ENCODE measurements around the gene FOXJ3. TPM values are rescaled to one million over a fixed set of nuclear protein-coding genes. Genes with fewer than 3 reads are reported as not detected.

The FOXJ3 gene
- total and polyA plus RNA-seq, 4 donors, result 37.9 to 82.1 (median 39.7) TPM

DNA sequence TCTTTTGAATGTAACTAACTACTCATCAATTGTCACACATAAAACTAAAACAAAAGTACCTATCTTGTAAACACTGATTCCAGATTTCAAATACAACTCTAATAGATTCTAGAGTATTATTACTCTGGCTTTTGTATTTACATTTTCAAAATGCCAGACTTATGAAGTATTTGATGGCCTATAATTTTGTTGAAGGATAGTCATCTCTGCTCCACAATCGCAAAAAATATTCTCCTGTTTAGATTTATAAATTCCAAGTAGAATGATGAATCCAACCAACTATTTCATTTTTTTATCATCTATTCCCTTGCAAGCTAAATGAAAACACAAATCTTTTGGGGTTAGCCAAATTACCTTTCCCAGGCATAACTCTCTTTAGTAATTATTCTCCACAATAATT, 95.5 kb downstream of the FOXJ3 start:
- Histone ChIP-seq H3K4me3 (ENCODE audit: low read depth, low read length) (no peak overlapping the region), H3K9me3 (ENCODE audit: control insufficient read depth, insufficient read depth, low read length) (peaks cover 5% of the 10 kb centered on the region), H3K36me3 (ENCODE audit: control insufficient read depth, insufficient read depth, low read length) (no peaks in the 10 kb centered on the region), H3K4me1 (ENCODE audit: control insufficient read depth, insufficient read depth, low read length) (peaks cover 4% of the 10 kb centered on the region), H3K27ac (ENCODE audit: low read depth, low read length) (no peak overlapping the region), H3K27me3 (ENCODE audit: control insufficient read depth, insufficient read depth, low read length) (no peaks in the 10 kb centered on the region)
- DNase-seq (ENCODE audit: low read depth in 4 of 6, low spot score in 6 of 6), result no peak
- WGBS (ENCODE audit: insufficient coverage), result no CpG with 5 or more reads among the region's 1 CpG

DNA sequence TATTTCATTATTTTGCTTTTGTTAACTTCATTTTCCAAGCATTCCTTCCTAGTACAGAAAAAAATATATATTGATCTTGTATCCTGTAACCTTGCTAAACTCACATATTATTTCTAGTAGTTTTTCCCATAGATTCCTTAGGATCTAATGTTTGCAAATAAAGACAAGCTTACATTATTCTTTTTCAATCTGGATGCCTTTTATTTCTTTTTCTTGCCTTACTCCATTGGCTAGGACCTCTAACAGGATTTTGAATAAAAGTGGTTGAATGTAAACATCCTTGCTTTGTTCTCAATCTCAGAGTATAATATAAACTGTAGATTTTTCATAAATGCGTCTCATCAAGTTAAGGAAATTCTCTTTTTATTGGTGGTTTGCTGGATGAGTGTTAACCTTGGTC, 96.0 kb downstream of the FOXJ3 start:
- H3K9me3 ChIP-seq (ENCODE audit: control insufficient read depth, insufficient read depth, low read length), result peaks cover 5% of the 10 kb centered on the region
- no peak overlapping the region for H3K27ac ChIP-seq (ENCODE audit: low read depth, low read length)
- DNase-seq (ENCODE audit: low read depth in 4 of 6, low spot score in 6 of 6), result no peak
- no peaks in the 10 kb centered on the region for H3K27me3 ChIP-seq (ENCODE audit: control insufficient read depth, insufficient read depth, low read length)
- no peak overlapping the region for H3K4me3 ChIP-seq (ENCODE audit: low read depth, low read length)
- H3K4me1 ChIP-seq (ENCODE audit: control insufficient read depth, insufficient read depth, low read length), result peaks cover 4% of the 10 kb centered on the region
- no peaks in the 10 kb centered on the region for H3K36me3 ChIP-seq (ENCODE audit: control insufficient read depth, insufficient read depth, low read length)
- WGBS (ENCODE audit: insufficient coverage), result no CpG with 5 or more reads among the region's 1 CpG

DNA sequence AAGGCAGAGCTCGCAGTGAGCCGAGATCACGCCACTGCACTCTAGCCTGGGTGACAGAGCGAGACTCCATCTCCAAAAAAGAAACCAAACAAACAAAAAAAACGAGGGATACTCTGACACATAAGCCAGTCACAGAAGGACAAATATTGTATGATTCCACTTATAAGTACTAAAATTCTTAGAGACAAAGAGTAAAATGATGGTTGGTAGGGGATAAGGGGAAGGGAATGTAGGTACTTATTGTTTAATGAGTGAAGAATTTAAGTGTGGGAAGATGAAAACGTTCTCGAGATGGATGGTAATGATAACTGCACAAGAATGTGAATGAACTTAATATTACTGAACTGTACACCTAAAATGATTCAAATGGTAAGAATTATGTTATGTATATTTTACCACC, 103.8 kb downstream of the FOXJ3 start:
- Histone ChIP-seq H3K36me3 (ENCODE audit: control insufficient read depth, insufficient read depth, low read length) (no peaks in the 10 kb centered on the region), H3K27me3 (ENCODE audit: control insufficient read depth, insufficient read depth, low read length) (no peaks in the 10 kb centered on the region), H3K4me3 (ENCODE audit: low read depth, low read length) (no peak overlapping the region), H3K4me1 (ENCODE audit: control insufficient read depth, insufficient read depth, low read length) (no peaks in the 10 kb centered on the region), H3K9me3 (ENCODE audit: control insufficient read depth, insufficient read depth, low read length) (no peaks in the 10 kb centered on the region), H3K27ac (ENCODE audit: low read depth, low read length) (no peak overlapping the region)
- no peak for DNase-seq (ENCODE audit: low read depth in 4 of 6, low spot score in 6 of 6)
- WGBS (ENCODE audit: insufficient coverage), result 100% methylated on average over 1 of the region's 7 CpGs

DNA sequence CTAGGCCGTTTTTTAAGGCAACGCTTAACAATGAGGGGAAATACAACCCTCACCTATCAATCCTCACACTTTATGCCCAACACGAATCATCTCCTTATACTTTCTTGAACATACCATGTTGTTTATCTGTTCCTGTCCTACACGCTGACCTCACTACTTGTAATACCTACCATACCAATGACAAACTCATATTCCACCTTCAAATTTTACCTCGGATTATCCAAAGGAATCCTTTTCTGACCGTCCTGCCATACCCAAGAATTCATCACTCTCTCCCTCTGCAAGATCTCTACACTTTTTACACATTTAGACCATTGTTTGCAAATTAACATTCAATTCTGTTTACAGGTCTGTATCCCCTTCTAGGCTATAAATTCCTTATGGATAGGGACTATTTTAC, 106.1 kb downstream of the FOXJ3 start:
- Histone ChIP-seq H3K27me3 (ENCODE audit: control insufficient read depth, insufficient read depth, low read length) (no peaks in the 10 kb centered on the region), H3K4me3 (ENCODE audit: low read depth, low read length) (no peak overlapping the region), H3K27ac (ENCODE audit: low read depth, low read length) (no peak overlapping the region), H3K9me3 (ENCODE audit: control insufficient read depth, insufficient read depth, low read length) (no peaks in the 10 kb centered on the region), H3K4me1 (ENCODE audit: control insufficient read depth, insufficient read depth, low read length) (no peaks in the 10 kb centered on the region), H3K36me3 (ENCODE audit: control insufficient read depth, insufficient read depth, low read length) (no peaks in the 10 kb centered on the region)
- DNase-seq (ENCODE audit: low read depth in 4 of 6, low spot score in 6 of 6), result no peak
- WGBS (ENCODE audit: insufficient coverage), result 96% methylated on average over 6 of the region's 6 CpGs

DNA sequence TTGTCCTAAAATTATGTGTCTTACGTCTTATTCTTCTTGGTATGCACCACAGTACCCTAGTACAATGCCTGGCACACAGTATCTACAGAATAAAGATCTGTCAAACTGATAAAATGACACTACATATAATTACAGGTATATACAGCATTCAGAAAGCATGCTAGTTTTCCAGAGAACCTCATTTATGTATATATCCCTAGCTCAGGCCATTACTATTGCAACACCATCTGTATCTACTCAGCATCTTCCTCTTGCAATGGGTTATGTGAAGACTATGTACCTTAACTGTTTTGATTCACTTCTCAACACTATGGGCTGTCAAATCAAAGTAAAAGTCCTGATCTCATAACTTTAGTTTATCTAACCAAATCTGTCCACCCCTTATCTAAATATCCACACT, 112.0 kb downstream of the FOXJ3 start:
- Histone ChIP-seq H3K27me3 (ENCODE audit: control insufficient read depth, insufficient read depth, low read length) (no peaks in the 10 kb centered on the region), H3K27ac (ENCODE audit: low read depth, low read length) (no peak overlapping the region), H3K9me3 (ENCODE audit: control insufficient read depth, insufficient read depth, low read length) (no peaks in the 10 kb centered on the region), H3K36me3 (ENCODE audit: control insufficient read depth, insufficient read depth, low read length) (no peaks in the 10 kb centered on the region), H3K4me1 (ENCODE audit: control insufficient read depth, insufficient read depth, low read length) (no peaks in the 10 kb centered on the region), H3K4me3 (ENCODE audit: low read depth, low read length) (no peak overlapping the region)
- no CpG with 5 or more reads among the region's 1 CpG for WGBS (ENCODE audit: insufficient coverage)
- DNase-seq (ENCODE audit: low read depth in 4 of 6, low spot score in 6 of 6), result no peak

DNA sequence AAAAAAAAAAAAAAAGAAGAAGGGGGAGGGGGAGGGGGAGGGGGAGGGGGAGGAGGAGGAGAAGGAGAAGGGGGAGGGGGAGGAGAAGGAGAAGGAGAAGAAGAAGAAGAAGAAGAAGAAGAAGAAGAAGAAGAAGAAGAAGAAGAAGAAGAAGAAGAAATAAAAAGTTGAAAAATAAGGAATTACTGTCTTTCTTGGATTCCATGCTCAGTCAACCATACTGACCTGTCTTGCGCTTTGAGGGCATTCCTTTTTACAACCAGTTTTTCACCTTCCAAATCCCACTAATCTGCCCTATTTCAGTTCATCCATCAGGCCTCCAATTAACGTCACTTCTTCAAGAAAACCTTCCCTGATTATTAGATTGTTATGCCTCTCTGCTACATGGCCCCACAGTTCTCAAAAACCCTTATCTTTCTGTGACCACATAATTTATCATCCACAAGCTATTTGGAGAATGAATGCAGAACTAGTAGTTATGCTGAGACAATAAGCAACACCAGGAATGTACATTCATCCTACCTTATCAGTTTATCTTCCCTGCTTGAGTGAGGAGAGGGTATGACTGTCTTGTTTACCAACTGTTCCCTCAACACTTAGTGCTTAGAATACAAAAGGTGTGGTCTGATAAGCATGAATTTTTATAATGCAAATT, 113.0 kb downstream of the FOXJ3 start:
- 100% methylated on average over 1 of the region's 2 CpGs for WGBS (ENCODE audit: insufficient coverage)
- Histone ChIP-seq H3K9me3 (ENCODE audit: control insufficient read depth, insufficient read depth, low read length) (no peaks in the 10 kb centered on the region), H3K36me3 (ENCODE audit: control insufficient read depth, insufficient read depth, low read length) (no peaks in the 10 kb centered on the region), H3K27me3 (ENCODE audit: control insufficient read depth, insufficient read depth, low read length) (no peaks in the 10 kb centered on the region), H3K27ac (ENCODE audit: low read depth, low read length) (no peak overlapping the region), H3K4me3 (ENCODE audit: low read depth, low read length) (no peak overlapping the region), H3K4me1 (ENCODE audit: control insufficient read depth, insufficient read depth, low read length) (no peaks in the 10 kb centered on the region)
- DNase-seq (ENCODE audit: low read depth in 4 of 6, low spot score in 6 of 6), result no peak

DNA sequence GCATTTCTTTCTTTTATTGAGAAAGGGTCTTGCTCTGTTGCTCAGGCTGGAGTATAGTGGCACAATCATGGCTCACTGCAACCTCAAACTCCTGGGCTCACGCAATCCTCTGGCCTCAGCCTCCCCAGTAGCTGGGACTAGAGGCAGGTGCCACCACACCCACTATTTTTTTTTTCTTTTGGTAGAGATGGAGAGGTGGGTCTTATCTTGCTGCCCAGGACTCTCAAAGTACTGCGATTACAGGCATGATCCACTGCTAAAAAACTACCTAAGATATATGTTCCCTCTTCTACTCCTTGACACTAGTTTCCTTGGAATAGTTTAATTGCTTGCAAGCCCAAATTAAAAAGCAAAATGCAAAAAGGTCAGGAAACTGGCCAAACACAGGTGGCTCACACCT, 113.6 kb downstream of the FOXJ3 start:
- Histone ChIP-seq H3K36me3 (ENCODE audit: control insufficient read depth, insufficient read depth, low read length) (no peaks in the 10 kb centered on the region), H3K4me3 (ENCODE audit: low read depth, low read length) (no peak overlapping the region), H3K27ac (ENCODE audit: low read depth, low read length) (no peak overlapping the region), H3K9me3 (ENCODE audit: control insufficient read depth, insufficient read depth, low read length) (no peaks in the 10 kb centered on the region), H3K4me1 (ENCODE audit: control insufficient read depth, insufficient read depth, low read length) (no peaks in the 10 kb centered on the region), H3K27me3 (ENCODE audit: control insufficient read depth, insufficient read depth, low read length) (no peaks in the 10 kb centered on the region)
- no CpG with 5 or more reads among the region's 2 CpGs for WGBS (ENCODE audit: insufficient coverage)
- no peak for DNase-seq (ENCODE audit: low read depth in 4 of 6, low spot score in 6 of 6)

DNA sequence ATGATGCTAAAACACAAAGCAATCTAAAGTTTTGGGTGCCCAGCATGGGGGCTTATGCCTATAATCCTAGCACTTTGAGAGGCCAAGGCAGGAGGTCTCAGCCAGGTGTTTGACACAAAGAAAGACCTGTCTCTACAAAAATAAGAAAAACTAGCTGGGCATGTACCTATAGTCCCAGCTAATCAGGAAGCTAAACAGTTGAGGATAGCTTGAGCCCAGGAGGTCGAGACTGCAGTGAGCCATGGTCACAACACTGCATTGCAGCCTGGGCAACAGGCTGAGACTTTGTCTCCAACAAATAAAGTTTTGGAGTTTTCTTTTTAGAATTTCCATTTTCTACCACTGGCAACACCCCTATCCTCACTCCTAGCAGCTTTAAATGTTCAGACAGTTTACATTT, 115.4 kb downstream of the FOXJ3 start:
- no peak overlapping the region for H3K27ac ChIP-seq (ENCODE audit: low read depth, low read length)
- no peak overlapping the region for H3K4me3 ChIP-seq (ENCODE audit: low read depth, low read length)
- no peaks in the 10 kb centered on the region for H3K4me1 ChIP-seq (ENCODE audit: control insufficient read depth, insufficient read depth, low read length)
- no peak for DNase-seq (ENCODE audit: low read depth in 4 of 6, low spot score in 6 of 6)
- 67% methylated on average over 1 of the region's 1 CpG for WGBS (ENCODE audit: insufficient coverage)
- H3K36me3 ChIP-seq (ENCODE audit: control insufficient read depth, insufficient read depth, low read length), result no peaks in the 10 kb centered on the region
- no peaks in the 10 kb centered on the region for H3K27me3 ChIP-seq (ENCODE audit: control insufficient read depth, insufficient read depth, low read length)
- peaks cover 2% of the 10 kb centered on the region for H3K9me3 ChIP-seq (ENCODE audit: control insufficient read depth, insufficient read depth, low read length)

DNA sequence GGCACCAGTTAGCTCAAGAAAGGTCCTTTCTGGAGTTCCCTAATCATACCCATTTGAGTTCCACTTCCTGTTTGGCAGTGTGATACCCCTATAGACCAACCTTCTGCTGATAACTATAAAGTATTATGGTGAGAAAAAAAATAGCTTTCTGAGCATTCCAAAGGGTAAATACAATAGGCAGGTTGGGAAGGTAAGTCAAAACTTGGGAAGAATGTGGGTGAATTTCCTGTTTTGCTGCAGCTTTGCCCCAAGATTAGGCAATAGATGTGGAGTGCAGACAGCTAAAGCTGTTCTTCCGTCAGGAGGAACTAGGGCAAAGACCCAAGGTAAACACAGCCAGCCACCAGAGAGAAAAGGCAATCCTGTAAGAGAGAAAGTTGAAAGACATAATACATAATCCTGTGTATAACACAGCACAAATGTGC, 120.6 kb downstream of the FOXJ3 start:
- DNase-seq (ENCODE audit: low read depth in 4 of 6, low spot score in 6 of 6), result no peak
- Histone ChIP-seq H3K9me3 (ENCODE audit: control insufficient read depth, insufficient read depth, low read length) (peaks cover 2% of the 10 kb centered on the region), H3K4me1 (ENCODE audit: control insufficient read depth, insufficient read depth, low read length) (no peaks in the 10 kb centered on the region), H3K4me3 (ENCODE audit: low read depth, low read length) (no peak overlapping the region), H3K27ac (ENCODE audit: low read depth, low read length) (no peak overlapping the region), H3K27me3 (ENCODE audit: control insufficient read depth, insufficient read depth, low read length) (no peaks in the 10 kb centered on the region), H3K36me3 (ENCODE audit: control insufficient read depth, insufficient read depth, low read length) (no peaks in the 10 kb centered on the region)
- 60% methylated on average over 1 of the region's 1 CpG for WGBS (ENCODE audit: insufficient coverage)

DNA sequence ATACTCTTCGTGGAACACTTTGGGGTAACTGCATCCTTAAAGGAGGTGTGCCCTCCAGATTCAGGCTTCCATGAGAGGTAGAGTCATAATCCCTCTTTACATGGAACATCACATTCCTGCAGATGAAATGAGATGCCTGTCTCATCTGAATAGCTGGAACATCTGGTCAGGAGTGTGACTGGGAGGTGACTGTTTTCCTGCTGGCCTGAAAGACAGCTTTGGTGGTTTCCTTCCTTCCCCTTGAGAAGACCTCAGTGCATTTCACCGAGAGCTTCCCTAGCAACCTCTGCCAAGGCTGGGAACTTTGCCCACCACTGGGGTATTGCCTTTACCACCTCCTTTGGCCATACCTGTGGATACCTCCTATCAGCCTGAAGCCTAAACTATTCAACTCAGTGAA, 123.8 kb downstream of the FOXJ3 start:
- WGBS (ENCODE audit: insufficient coverage), result 60% methylated on average over 1 of the region's 2 CpGs
- H3K9me3 ChIP-seq (ENCODE audit: control insufficient read depth, insufficient read depth, low read length), result peaks cover 2% of the 10 kb centered on the region
- no peak overlapping the region for H3K27ac ChIP-seq (ENCODE audit: low read depth, low read length)
- DNase-seq (ENCODE audit: low read depth in 4 of 6, low spot score in 6 of 6), result no peak
- no peak overlapping the region for H3K4me3 ChIP-seq (ENCODE audit: low read depth, low read length)
- H3K36me3 ChIP-seq (ENCODE audit: control insufficient read depth, insufficient read depth, low read length), result no peaks in the 10 kb centered on the region
- H3K4me1 ChIP-seq (ENCODE audit: control insufficient read depth, insufficient read depth, low read length), result no peaks in the 10 kb centered on the region
- no peaks in the 10 kb centered on the region for H3K27me3 ChIP-seq (ENCODE audit: control insufficient read depth, insufficient read depth, low read length)

Measured in spinal cord (tissue), 10 donors.